K562 (cell line): ENCODE results near the gene TXK. TPM values are rescaled to one million over a fixed set of nuclear protein-coding genes. Genes with fewer than 3 reads are reported as not detected.

Experiments
- ATAC-seq: fragments of 200-7000 bp; cut with Tn5 transposase; 3 replicates; pipeline ENCODE4 v1.9.1; 2020; ENCODE audit warnings: moderate library complexity
- BruUV-seq: library from RNA; stranded (reverse); fragments of 400-500 nt; replicated peaks from 2 replicates; lab custom pipeline; 2021; lab: Mats Ljungman, UMichigan
- CTCF ChIA-PET: fragments of 300-600 bp; formaldehyde crosslinking; extraction: SDS; loops from one replicate; lab custom pipeline; 2021; ENCODE audit warnings: low intra/inter-chr PET ratio; lab: Yijun Ruan, JAX
- POLR2A ChIA-PET: fragments of 300-600, 350-650 bp; sonication (Branson Sonifier 250); formaldehyde crosslinking; extraction: SDS; loops from one replicate; lab custom pipeline; 2021; ENCODE audit warnings: antibody characterized with exemption, inconsistent platforms; lab: Yijun Ruan, JAX
- DNase-seq, 4 experiments: peaks; one replicate each; pipeline versions ENCODE4 v3.0.0 to v3.0.0-alpha.2; 2011 to 2018; ENCODE audit warnings: low spot score in 3 of 4, mixed read lengths in 3 of 4; ENCODE audit errors: extremely low read depth in 1 of 4
- FAIRE-seq: peaks from 2 replicates; lab custom pipeline; 2011; peaks lifted over from hg19 to GRCh38; lab: Jason Lieb, UNC
- H2AFZ ChIP-seq: 2 replicates; pipeline ENCODE4 v1.6.0; 2011; ENCODE audit warnings: low read depth, low read length, control low read depth, inconsistent platforms
- H3K27ac ChIP-seq: fragments of 200-600 bp; 3 replicates; pipeline ENCODE4 v1.8.0; 2011; ENCODE audit warnings: low read depth, mild to moderate bottlenecking, control low read depth, inconsistent platforms, low read length, moderate library complexity, mixed read lengths; ENCODE audit errors: extremely low read depth
- H3K27me3 ChIP-seq, 2 experiments: fragments of 300-600 bp in 1 of 2; 2 replicates in 1 of 2; 3 replicates in 1 of 2; pipeline versions ENCODE4 v1.6.0 to v1.8.0; 2011; ENCODE audit warnings: inconsistent platforms in 2 of 2, low read length in 2 of 2, mild to moderate bottlenecking in 1 of 2, mixed read lengths in 1 of 2, moderate library complexity in 1 of 2; ENCODE audit not compliant: control insufficient read depth in 2 of 2, insufficient read depth in 2 of 2
- H3K36me3 ChIP-seq: fragments of 300-600 bp; 3 replicates; pipeline ENCODE4 v1.8.0; 2011; ENCODE audit warnings: mild to moderate bottlenecking, low read length, inconsistent platforms; ENCODE audit not compliant: control insufficient read depth, insufficient read depth
- H3K4me1 ChIP-seq, 2 experiments: fragments of 200-600 bp in 1 of 2; replicated peaks in 1 of 2; 2 replicates in 1 of 2; 3 replicates in 1 of 2; pipeline versions ENCODE4 v1.5.1 to v1.8.0; 2011; ENCODE audit warnings: inconsistent platforms in 2 of 2, low read length in 2 of 2, mild to moderate bottlenecking in 1 of 2, mixed read lengths in 1 of 2, moderate library complexity in 1 of 2; ENCODE audit not compliant: control insufficient read depth in 2 of 2, insufficient read depth in 2 of 2
- H3K4me2 ChIP-seq: 2 replicates; pipeline ENCODE4 v1.6.1; 2011; ENCODE audit warnings: low read length, control low read depth, inconsistent platforms, mixed read lengths; ENCODE audit not compliant: insufficient read depth
- H3K4me3 ChIP-seq: fragments of 200-600 bp; sonication (generic), shearing (Covaris generic); 2 replicates; pipeline ENCODE4 v1.5.1; 2016; ENCODE audit warnings: control low read depth, inconsistent platforms
- H3K79me2 ChIP-seq: fragments of 200-600 bp; 3 replicates; pipeline ENCODE4 v1.8.0; 2011; ENCODE audit warnings: low read length, inconsistent platforms; ENCODE audit not compliant: control insufficient read depth, insufficient read depth
- H3K9ac ChIP-seq, 2 experiments: 2 replicates each; pipeline versions ENCODE4 v1.6.0 to v1.6.1; 2011; ENCODE audit warnings: low read depth in 2 of 2, low read length in 2 of 2, control low read depth in 1 of 2, inconsistent platforms in 1 of 2, mild to moderate bottlenecking in 1 of 2, mixed read lengths in 1 of 2; ENCODE audit not compliant: insufficient read depth in 1 of 2
- H3K9me1 ChIP-seq: one replicate; pipeline ENCODE4 v1.6.0; 2011; ENCODE audit warnings: inconsistent platforms, mild to moderate bottlenecking, low read length, moderate library complexity; ENCODE audit not compliant: control insufficient read depth, insufficient read depth
- H3K9me3 ChIP-seq: replicated peaks from 2 replicates; pipeline ENCODE4 v1.5.1; 2011; ENCODE audit warnings: low read depth, low read length, inconsistent platforms; ENCODE audit not compliant: control insufficient read depth, insufficient read depth
- H4K20me1 ChIP-seq: replicated peaks from 2 replicates; pipeline ENCODE4 v1.6.1; 2011; ENCODE audit warnings: low read length, inconsistent platforms, mixed read lengths; ENCODE audit not compliant: control insufficient read depth, insufficient read depth
- CBFB ChIP-seq: sonication (generic); formaldehyde crosslinking; IDR thresholded peaks from 2 replicates; pipeline ENCODE4 v1.4.0; 2020; ENCODE audit warnings: mild to moderate bottlenecking, missing genetic modification reagents
- CBX1 ChIP-seq: sonication (generic); IDR thresholded peaks from 2 replicates; pipeline ENCODE4 v1.6.1; 2016; ENCODE audit warnings: antibody characterized with exemption, low read depth, mild to moderate bottlenecking
- CBX5 ChIP-seq: IDR thresholded peaks from 2 replicates; pipeline ENCODE4 v1.6.1; 2014; ENCODE audit warnings: low read depth, borderline replicate concordance
- CCAR2 ChIP-seq: fragments of 200-400 bp; formaldehyde crosslinking; IDR thresholded peaks from 2 replicates; pipeline ENCODE4 v1.6.1; 2017; ENCODE audit warnings: mild to moderate bottlenecking, low read depth, low read length
- CEBPG ChIP-seq, 3 experiments: fragments of 200-800 bp in 1 of 3; sonication (Bioruptor generic) in 1 of 3; sonication (generic) in 1 of 3; formaldehyde crosslinking in 1 of 3; IDR thresholded peaks in 2 of 3; conservative IDR thresholded peaks in 1 of 3; 2 replicates each; pipeline versions ENCODE4 v1.6.1 to v1.8.0; 2016 to 2022; ENCODE audit warnings: missing compliant biosample characterization in 2 of 3, missing genetic modification characterization in 2 of 3, mild to moderate bottlenecking in 1 of 3, missing genetic modification reagents in 1 of 3
- CREB1 ChIP-seq, 2 experiments: sonication (generic) in 1 of 2; formaldehyde crosslinking in 1 of 2; IDR thresholded peaks; 2 replicates each; pipeline versions ENCODE4 v1.6.1 to v1.8.0; 2012 to 2022; ENCODE audit warnings: inconsistent platforms in 1 of 2, mild to moderate bottlenecking in 1 of 2, missing genetic modification reagents in 1 of 2, moderate library complexity in 1 of 2
- CREBBP ChIP-seq: IDR thresholded peaks from one replicate; pipeline ENCODE4 v1.6.1; 2012; ENCODE audit warnings: low read depth, mild to moderate bottlenecking, control low read depth, inconsistent platforms, low read length
- HDAC1 ChIP-seq, 2 experiments: fragments of 450-650 bp; IDR thresholded peaks; 2 replicates each; pipeline ENCODE4 v1.6.1; 2016 to 2017; ENCODE audit warnings: inconsistent platforms in 1 of 2, mild to moderate bottlenecking in 1 of 2, moderate library complexity in 1 of 2
- MCM3 ChIP-seq: fragments of 450-650 bp; IDR thresholded peaks from 2 replicates; pipeline ENCODE4 v1.6.1; 2016
- NCOA2 ChIP-seq, 2 experiments: fragments of 450-650 bp; IDR thresholded peaks; 2 replicates each; pipeline ENCODE4 v1.6.1; 2018; ENCODE audit warnings: mild to moderate bottlenecking in 2 of 2, moderate library complexity in 1 of 2; ENCODE audit not compliant: partially characterized antibody in 2 of 2
- TEAD2 ChIP-seq: fragments of 450-650 bp; IDR thresholded peaks from 2 replicates; pipeline ENCODE4 v1.6.1; 2016; ENCODE audit warnings: missing genetic modification characterization, control low read depth, missing compliant biosample characterization
- ZNF740 ChIP-seq, 3 experiments: fragments of 200-800 bp in 1 of 3; sonication (Bioruptor generic) in 1 of 3; sonication (generic) in 1 of 3; formaldehyde crosslinking in 1 of 3; IDR thresholded peaks; 2 replicates each; pipeline versions ENCODE4 v1.6.1 to v1.8.0; 2016 to 2022; ENCODE audit warnings: mild to moderate bottlenecking in 2 of 3, missing compliant biosample characterization in 2 of 3, missing genetic modification characterization in 2 of 3, missing genetic modification reagents in 1 of 3
- in situ Hi-C: fragments of 300-500 bp; cut with MboI; formaldehyde crosslinking; loops from 4 replicates; pipeline ENCODE4 v1.15.0; 2018; ENCODE audit warnings: inconsistent platforms, mixed read lengths
- intact Hi-C: fragments of 100-400 bp; cut with micrococcal nuclease; formaldehyde crosslinking; loops from 2 replicates; pipeline ENCODE4 v1.14.2; 2022
- polyA plus RNA-seq, 8 experiments: library from polyadenylated mRNA; depleted of rRNA in 4 of 8; stranded (reverse) in 5 of 8; unstranded in 3 of 8; fragments of >200 nt; fragmentation: Nextera tagmentation in 2 of 8; fragmentation: Illumina TruSeq in 1 of 8; extraction: Ambion mirVana in 2 of 8; extraction: Trizol in 1 of 8; gene quantifications; 2 replicates each; pipeline versions ENCODE4 v1.2.1 to v1.2.3, GENCODE V29; 2011 to 2014; ENCODE audit warnings: inconsistent platforms in 1 of 8, missing spikeins in 1 of 8
- total RNA-seq, 7 experiments: library from RNA; depleted of rRNA in 6 of 7; stranded (reverse); fragments of >200 nt in 6 of 7; fragmentation: Illumina TruSeq in 2 of 7; extraction: Trizol in 2 of 7; gene quantifications; 2 replicates each; pipeline versions ENCODE4 v1.2.1 to v1.2.3, GENCODE V29; 2011 to 2021; ENCODE audit warnings: low replicate concordance in 1 of 7

The TXK gene
- total and polyA plus RNA-seq, 9 of the 15 experiments (the other 6 are each of a cell fraction or from before 2014, with no cell fraction given) = 0.24 to 1.1 (median 0.45) TPM; not detected in 1

GRCh38 chr4:48039561-48039960 is 94.5 kb downstream of the TXK start:
- no peak overlapping the region for H3K4me2 ChIP-seq
- no peaks in the 10 kb centered on the region for H3K79me2 ChIP-seq
- ChIA-PET CTCF (no interaction called here), POLR2A (no interaction called here)
- FAIRE-seq (no peak), DNase-seq (no peak), ATAC-seq (no peak)
- H3K9me3 ChIP-seq = no peaks in the 10 kb centered on the region
- no peaks in the 10 kb centered on the region for H3K9me1 ChIP-seq
- in situ Hi-C loops = no loop called here
- intact Hi-C loops = no loop called here
- H3K4me1 ChIP-seq = no peaks in the 10 kb centered on the region
- H4K20me1 ChIP-seq = no peaks in the 10 kb centered on the region
- no peak overlapping the region for H3K4me3 ChIP-seq
- H3K27me3 ChIP-seq = peaks cover 7 to 10% of the 10 kb centered on the region in 2 experiments; a peak in 3 of 5 replicates
- H3K27ac ChIP-seq = no peak overlapping the region
- no peaks in the 10 kb centered on the region for H3K36me3 ChIP-seq
- BruUV-seq = no TSS peak
- no peak overlapping the region for H3K9ac ChIP-seq
- H2AFZ ChIP-seq = no peak overlapping the region
- TF ChIP-seq NCOA2 (IDR thresholded peaks at IDR 0.05; ENCODE audit: partially characterized antibody in 2 of 2) (no peak), TEAD2 (no peak), CCAR2 (no peak), CREB1 (IDR thresholded peaks at IDR 0.05) (no peak), CREB1 (CRISPR knock-in tag; IDR thresholded peaks at IDR 0.05) (no peak), MCM3 (no peak), CBFB (CRISPR knock-in tag) (no peak), ZNF740 (CRISPR knock-in tag; IDR thresholded peaks at IDR 0.05) (no peak), ZNF740 (tag; IDR thresholded peaks at IDR 0.05) (no peak), CREBBP (no peak), CBX5 (no peak), CBX1 (no peak), CEBPG (CRISPR knock-in tag; IDR thresholded peaks at IDR 0.05) (no peak), CEBPG (tag; conservative IDR thresholded peaks at IDR 0.05 in 1 of 2, IDR thresholded peaks at IDR 0.05 in 1 of 2) (peak in 1 of 2 experiments; percentile 24; a peak in 1 of 4 replicates), HDAC1 (IDR thresholded peaks at IDR 0.05) (no peak)
